HG03520 (cell line): ENCODE results near the gene TENT5C.
A peak's percentile ranks its signal among the peaks of the same experiment; 100 is the strongest.
"Not testable (repeated sequence)": the region's sequence is repeated elsewhere in the genome, so short reads cannot be mapped to it uniquely, and the experiment has no call there.

ENCODE experiments used
- ATAC-seq: cut with Tn5 transposase; IDR thresholded peaks from one replicate; pipeline ENCODE4 v1.9.1; 2021; ENCODE audit warnings: mild to moderate bottlenecking, moderate library complexity; ENCODE audit not compliant: unreplicated experiment

TENT5C gene

DNA sequence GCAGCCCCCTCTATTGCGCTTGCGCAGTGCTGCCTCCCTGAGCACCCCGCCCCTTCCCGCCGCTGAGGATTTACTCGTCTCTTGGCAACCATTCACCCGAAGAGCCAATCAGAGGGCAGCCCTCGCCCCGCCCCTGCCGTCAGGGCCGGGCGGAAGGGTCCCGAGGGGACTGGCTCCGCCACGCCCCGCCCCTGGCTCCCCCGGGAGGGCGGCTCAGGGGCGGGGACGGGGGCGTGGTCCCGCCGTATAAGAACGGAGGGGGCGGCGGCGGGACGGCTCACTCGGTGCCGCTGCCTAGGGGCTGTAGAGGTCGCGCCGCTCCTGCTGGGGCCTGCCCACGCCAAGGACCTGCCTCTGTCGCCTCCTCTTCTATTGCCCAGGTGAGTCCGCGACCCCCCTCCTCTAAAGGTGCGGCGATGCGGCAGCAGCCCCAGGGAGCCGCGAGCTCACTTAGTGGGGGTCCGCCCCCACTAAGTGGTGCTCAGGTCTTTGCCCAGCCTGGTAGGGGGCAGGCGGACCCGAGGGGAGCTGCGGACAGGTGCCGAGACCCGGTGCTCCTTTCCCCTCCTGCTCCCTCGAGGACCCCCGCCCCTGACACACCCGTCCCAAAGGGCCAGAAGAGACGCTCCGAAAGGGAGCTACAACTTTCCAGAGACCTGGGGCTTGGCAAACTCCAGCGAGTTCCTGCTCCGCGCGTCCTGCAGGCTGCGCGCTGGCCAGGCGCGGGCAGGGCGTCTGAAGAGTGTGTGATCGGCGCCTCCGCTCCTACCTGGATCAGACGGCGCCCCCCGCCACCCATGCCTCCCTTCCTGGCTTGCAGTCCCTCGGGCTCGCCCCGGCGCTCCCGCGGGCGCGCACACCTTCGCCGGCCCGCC lies at the start of gene TENT5C:
Gene TENT5C, plus strand, starts transcription at position 275 of the 875 bp plus-strand sequence. CDS start 16,821 bp downstream, outside the sequence.
- peak; percentile 78 for ATAC-seq

DNA sequence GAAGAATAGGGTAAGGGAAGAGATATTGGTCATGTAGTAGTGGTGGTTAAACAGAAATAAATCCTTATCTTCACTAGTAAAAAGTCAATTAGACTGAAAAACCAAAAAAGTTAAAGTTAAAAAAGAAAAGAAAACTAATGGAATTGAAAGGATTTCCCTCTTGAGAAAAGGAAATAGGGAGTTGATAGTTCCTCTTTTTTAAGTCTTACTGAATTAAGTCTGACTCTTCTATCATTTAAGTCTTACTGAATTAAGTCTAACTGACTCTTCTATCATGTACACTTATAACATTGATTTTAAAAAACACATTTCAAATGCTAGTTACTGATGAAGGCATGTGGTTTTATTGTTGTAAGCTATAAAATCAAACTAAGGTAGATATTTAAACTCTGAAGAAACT lies 49.5 kb upstream of the TENT5C start:
- no peak for ATAC-seq

DNA sequence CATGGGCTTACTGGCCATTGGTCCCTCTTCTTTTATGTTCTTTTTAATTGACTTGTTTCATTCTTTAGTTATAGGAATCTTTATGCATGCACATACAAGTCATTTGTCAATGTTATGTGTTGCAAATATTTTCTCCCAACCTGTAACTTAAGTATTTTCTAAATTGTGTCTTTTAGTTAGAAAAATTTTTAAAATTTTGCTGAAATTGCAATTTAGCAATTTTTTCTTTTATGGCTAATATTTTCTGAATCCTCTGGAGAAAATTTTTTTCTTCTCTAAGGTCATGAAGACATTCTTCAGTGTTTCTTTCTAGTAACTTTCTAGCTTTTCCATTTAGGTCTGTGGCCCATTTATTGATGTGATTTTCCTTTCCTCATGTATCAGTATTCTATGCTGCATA lies 48.9 kb upstream of the TENT5C start:
- ATAC-seq = no peak

DNA sequence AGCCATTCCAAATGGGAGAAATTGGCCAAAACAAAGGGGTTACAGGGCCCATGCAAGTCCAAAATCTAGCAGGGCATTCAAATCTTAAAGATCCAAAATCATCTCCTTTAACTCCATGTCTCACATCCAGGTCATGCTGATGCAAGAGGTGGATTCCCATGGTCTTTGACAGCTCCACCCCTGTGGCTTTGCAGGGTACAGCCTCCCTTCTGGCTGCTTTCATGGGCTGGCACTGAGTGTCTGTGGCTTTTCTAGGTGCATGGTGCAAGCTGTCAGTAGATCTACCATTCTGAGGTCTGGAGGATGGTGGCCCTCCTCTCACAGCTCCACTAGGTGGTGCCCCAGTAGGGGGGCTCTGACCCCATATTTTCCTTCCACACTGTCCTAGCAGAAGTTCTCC lies 47.4 kb upstream of the TENT5C start:
- ATAC-seq = not testable (repeated sequence)

DNA sequence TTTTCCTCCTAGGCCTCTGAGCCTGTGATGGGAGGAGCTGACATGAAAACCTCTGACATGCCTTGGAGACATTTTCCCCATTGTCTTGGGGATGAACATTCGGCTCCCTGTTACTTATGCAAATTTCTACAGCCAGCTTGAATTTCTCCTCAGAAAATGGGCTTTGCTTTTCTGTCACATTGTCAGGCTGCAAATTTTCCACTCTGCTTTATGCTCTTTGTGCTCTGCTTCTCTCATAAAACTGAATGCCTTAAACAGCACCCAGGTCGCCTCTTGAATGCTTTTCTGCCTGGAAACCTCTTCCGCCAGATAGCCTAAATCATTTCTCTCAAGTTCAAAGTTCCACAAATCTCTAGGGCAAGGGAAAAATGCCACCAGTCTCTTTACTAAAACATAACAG lies 46.7 kb upstream of the TENT5C start:
- no peak for ATAC-seq

DNA sequence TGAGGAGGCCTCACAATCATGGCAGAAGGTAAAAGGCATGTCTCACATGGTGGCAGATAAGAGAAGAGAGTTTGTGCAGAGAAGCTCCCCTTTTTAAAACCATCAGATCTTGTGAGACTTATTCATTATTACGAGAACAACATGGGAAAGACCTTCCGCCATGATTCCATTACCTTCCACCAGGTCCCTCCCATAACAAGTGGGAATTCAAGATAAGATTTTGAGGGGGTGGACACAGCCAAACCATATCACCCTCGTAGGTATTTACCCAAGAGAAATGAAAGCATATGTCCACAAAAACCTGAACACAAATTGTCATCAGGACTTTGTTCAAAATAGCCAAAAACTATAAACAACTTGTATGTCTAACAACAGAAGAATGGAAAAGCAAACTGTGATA lies 45.9 kb upstream of the TENT5C start:
- no peak for ATAC-seq

DNA sequence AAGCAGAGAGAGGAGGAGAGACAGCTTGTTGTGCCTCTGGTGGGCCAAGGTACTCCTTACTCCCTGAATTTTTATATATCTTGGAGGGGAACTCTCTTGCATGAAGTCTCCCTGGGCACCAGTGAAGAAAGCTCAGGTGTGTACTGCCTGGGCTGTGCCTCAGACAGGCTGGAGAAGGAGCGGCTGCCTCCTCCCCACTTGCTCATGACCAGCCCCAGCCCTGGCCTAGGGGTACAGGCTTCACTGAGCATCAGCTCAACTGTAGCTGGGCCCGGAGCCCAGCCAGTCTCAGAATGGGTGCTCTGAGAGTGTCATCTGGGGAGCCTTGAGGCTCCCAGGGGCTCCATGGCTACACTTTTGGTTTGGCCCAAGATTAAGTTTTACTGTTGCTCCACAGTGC lies 44.8 kb upstream of the TENT5C start:
- no peak for ATAC-seq

DNA sequence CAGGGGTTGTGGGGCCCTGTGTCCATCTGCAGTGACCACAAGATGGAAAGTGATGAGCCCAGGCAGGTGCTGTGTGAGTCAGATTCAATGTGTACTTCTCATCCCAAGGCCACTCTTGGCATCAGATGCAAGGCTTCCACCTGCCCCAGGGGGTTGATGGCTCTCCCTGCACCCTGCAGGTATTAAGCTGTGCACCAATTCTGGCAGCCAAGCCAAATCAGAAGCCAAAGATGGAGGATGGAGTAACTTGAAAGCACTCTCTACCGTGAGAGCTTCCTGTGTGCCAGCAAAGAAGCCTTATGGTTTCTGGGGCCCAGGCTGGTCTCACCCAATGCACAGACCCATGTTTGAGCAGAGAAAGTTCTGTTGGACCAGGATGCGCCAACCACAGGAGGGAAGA lies 44.3 kb upstream of the TENT5C start:
- no peak for ATAC-seq

DNA sequence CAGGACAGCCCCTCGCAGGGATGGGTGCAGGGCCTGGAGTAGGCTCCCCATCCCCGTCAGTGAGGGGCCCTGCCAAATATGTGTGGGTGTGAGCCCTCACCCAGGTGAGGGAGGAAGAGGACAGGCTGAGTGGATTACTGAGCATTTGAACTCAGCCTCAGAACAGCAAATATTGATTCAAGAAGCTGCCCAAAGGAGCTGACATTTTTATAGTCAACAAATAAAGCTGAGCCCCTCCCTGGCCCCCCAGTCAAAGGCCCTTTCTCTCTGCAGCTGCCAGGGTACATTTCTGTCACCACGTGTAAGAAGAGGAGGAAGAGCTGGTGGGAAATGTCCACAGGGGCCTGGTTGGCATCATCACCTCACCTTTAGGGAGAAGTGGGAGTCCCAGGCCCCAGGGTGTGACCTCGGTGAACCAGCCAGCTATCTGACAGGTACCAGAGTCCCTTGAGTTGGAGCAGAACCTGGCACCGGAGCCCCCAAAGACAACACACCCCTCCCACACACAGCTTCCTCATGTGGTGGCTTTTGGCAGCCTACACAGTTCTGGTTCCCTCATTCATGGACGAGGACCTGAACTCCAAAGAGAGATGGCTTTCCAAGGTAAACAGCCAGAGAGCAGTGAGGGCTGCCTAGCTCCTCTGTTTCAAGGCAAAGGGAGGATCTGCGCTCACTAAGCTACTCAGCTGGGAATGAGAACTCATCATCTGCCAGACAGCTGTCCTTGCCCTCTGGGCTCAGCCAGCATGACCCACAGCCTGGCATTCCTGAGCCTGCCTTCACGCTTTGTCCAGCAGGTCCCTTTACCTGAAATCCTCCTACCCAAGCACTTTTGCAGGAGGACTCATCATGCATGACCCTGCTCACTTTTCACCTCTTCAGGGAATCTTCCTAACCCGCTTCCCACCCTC lies 43.0 kb upstream of the TENT5C start:
- ATAC-seq = no peak

DNA sequence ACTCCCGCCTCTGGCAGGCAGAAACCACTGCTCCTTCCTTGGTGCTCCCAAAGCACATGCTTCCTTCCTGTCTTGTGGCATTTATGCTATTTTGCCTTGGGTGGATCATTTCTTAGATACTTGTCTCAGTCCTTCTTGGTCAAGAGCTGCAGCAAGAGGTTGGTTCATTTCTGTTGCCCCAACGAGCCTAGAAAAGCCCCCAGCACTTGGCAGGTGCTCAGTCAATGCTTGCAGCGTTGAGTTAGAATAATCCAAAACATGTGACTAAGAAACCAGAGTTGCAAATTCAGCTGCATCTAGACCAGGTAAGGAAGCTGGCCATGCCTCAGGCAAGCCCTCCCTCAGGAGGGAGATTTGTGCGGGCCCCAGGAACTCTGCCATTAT lies 42.4 kb upstream of the TENT5C start:
- ATAC-seq = no peak

DNA sequence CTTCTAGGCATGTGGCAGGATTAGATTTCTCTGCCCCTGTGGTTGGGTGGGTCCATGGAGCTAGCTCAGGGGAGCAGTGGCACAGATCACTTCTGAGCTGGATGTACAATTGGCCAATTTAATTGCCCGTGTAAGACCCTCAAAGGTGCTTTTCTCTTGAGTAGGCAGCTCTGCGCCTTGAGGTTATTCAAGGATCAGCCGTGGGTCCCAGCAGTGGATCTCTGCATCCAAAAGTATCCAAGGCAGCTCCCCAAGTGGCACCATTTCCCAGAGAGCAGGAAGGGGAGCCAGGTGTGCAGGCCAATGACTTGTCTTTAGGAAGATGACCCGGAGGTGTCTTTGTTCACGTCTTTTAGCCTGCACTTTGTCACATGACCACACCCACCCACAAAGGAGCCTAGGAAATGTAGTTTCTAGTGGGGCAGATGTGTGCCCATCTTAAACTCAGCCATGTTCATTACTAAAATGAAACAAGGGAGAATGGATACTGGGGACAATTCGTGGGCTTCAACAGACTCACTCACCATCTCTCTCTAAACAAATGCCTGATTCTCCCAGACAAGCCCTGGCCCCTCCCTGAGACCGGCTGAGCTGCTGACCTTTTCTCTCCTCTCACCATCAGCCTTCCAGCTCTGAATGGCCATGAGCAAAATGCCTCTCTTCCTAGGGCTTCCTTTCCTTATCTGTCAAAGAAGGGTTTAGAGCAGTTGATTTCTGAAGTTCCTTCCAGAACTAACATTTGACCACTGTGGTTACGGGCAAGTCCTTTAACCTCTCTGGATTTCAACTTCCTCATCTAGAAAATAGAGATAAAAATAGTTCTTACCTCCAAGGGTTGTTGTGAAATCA lies 41.4 kb upstream of the TENT5C start:
- ATAC-seq = no peak

DNA sequence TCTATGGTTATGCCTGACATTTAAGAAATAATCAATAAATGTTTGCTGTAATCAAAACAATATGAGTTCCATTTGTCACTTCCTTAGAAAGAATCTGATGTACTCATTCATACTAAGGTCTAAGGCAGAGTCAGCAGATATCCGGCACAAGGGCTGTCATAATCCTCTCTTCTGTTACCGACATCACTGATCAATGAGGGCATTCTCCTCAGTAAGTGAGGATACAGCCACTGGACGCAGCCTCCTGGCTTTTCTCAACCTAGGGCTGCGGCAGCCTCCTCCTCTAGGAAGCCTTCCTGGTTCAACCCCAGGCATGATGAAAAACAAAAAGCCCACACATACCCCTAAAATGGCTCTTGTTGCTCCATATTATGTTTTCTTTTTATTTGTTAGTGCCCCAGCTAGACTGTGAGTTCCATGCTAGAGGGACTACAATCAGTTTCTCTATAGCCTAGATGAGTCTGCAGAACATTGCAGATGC lies 40.7 kb upstream of the TENT5C start:
- ATAC-seq = no peak

DNA sequence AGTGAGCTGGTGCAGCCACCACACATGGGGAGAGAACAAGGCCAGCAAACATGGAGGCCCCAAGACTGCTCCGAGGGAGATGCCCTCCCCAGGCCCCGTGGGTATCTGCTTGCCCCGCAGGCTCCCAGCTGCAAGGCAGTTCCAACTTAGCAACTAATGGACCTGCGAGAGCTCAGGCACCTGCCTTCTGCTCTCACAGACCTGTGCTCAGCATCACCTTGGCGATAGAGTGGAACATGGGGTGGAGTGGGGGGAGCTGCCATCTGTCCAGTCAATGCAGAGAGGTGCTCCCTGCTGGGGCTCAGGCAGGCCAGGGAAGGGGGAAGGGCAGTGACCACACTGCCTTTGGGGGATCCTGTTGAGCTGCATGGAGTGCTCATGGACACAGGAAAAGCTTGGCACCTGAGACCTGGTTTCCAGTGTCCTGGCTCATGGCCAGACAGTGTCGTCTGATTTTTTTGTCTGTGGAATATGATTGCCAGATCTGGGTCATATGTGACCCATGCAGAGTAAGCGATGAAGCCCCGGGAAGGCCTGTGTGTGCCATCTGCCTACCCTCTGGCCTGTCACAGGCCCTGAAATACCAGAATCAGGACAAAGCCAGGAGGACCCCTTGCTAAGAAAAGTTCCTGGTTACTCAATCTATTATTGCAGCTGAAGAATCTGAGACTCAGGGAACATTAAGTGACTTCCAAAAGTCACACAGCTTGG lies 39.9 kb upstream of the TENT5C start:
- ATAC-seq = no peak

DNA sequence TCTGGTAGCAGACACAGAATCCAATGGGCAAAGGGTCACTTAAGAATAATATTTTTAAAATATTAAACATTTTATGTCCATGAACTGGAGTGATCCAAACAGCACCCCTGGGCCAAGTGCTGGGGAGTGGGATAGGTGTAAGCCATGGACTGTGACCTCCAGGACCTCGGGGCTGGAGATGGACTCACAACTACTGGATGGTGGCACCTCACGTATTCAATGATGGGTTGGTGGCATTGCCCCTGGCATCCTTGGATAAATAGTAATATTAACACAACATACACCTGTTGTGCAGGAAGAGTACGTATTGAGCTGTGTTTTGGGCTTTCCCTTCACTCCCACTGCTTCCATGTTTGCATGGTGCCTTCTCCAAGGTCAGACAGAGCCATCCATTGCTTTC lies 39.3 kb upstream of the TENT5C start:
- no peak for ATAC-seq

DNA sequence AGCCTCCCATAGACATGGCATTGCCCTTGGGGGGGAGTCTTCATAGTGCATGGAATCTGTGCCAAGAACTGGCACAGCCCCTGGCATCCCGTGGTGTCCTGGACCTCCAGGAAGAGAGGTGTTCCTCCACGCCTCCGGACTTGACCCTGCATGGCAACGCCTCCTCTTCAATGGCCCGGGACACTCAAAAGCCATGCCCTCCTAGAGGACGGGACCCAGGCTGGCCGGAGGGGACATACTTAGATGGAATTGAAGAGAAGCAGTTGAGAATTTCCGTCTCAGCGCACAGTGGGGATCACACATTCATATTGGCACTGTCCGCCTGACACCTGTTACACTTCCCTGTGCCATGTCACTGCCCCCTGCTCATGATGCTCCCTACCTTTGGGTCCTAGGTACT lies 38.4 kb upstream of the TENT5C start:
- no peak for ATAC-seq

DNA sequence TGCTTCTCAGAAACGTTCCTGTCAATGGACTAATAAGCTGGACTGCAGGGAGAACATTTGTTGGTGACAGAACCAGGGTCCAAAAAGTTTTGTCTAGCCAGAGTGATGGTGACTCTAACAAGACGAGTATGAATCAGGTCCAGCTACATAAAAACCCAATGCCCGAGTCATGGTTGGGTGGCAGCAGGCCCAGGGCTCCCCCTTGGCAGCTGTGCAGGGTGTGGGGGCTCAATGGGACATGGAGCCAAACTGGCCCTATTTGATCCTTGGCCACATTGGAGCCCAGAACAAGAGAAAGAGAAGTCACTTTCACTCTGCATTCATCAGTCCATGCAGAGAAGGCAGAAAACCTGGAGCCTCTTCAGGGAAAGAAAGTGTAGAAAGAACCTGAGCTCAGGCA lies 37.9 kb upstream of the TENT5C start:
- ATAC-seq = no peak

DNA sequence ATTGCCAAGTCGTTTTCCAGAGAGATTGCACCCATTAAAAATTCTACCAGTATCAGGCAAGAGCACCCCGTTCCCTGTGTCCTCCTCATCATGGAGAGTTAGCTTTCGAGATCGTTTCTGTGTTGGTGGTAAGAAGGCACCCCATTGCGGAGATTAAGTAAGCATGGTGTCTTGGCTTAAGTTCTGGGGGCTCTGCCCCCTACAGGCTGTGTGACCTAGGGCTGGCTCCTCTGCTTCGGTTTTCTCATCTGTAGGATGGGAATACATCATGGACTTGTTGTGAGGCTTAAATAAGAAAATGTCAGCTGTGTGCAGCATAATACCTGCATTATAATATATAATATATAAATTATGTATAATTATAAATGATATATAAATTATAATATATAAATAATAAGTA lies 36.8 kb upstream of the TENT5C start:
- ATAC-seq = no peak

DNA sequence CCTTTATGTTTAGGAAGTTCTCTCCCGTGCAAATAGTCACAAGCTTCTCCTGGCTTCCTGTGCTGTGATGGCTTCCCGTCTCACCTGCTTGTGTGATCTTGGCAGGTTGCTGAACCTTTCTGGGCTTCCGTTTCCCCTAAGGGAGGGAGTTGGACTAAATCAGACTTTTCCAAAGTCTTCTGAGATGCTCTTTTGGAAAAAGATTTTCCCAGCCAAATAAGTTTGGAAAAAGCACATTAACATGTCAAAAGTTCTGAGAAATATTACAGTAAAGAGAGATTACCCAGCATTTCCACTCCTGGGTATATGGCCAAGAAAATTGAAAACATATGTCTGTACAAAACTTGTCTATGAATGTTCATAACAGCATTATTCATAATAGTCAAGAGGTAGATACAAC lies 36.0 kb upstream of the TENT5C start:
- ATAC-seq = no peak

DNA sequence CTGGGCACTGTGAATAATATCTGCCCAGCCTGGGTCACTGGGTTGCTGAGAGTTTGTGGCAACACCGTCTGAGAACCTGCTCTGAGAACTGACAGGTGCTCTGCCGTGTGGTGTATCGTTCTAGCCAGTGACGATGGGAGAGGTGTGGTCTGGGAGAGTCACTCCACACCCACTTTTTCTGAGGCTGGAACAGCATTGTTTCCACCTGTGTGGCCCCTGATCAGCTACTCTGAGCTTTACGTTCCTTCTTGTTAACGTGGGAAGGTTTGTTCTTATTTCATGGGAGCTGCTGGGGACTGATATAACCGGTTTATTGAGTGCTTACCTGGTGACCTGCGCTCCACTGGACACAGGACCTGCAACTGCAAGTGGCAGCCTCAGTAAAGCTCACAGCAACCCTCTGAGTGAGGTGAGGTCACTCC lies 34.8 kb upstream of the TENT5C start:
- ATAC-seq = no peak

DNA sequence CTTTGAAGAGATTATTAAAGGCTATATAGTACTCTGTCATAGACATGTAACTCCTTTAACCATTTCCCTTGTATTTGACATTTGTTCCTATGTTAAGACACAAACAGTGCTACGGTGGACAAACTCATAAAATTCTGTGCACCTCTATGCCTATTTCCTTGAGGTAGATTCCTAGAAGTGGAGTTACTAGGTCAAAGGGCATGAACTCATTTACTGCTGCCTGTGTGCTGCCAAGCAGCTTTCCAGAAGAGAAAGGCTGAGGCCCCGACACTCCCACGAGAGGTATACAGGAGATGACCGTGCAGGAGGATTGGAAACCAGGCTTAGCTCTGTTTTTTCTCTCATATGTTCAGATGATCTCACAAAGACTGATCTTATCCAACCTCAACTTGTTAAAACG lies 34.4 kb upstream of the TENT5C start:
- ATAC-seq = no peak
